ENCODE measurements around the gene HBM.
A peak's percentile ranks its signal among the peaks of the same experiment; 100 is the strongest.

Gene HBM

GRCh38 chr16:185213-185612 lies 19.4 kb downstream of the HBM start:
- Mint-ChIP-seq H3K36me3 (ENCODE audit: low read depth) (peaks cover 44% of the 10 kb centered on the region), H3K27me3 (ENCODE audit: low read depth, poor library complexity) (peaks cover 3% of the 10 kb centered on the region), H3K4me3 (no peak overlapping the region), H3K4me1 (no peaks in the 10 kb centered on the region), H3K27ac (peak overlapping the region; percentile 62), H3K9me3 (no peaks in the 10 kb centered on the region)
- no peak for DNase-seq
- TF ChIP-seq CTCF (IDR thresholded peaks at IDR 0.05): no peak

- Mint-ChIP-seq H3K9me3 (no peaks in the 10 kb centered on the region), H3K27me3 (ENCODE audit: low read depth, poor library complexity) (peaks cover 3% of the 10 kb centered on the region), H3K27ac (peak overlapping the region; percentile 69), H3K4me3 (no peak overlapping the region), H3K36me3 (ENCODE audit: low read depth) (peaks cover 49% of the 10 kb centered on the region), H3K4me1 (no peaks in the 10 kb centered on the region)
- TF ChIP-seq CTCF (IDR thresholded peaks at IDR 0.05): no peak
- no peak for DNase-seq
These were observed 19.9 kb downstream of the HBM start for GRCh38 chr16:185691-186090.

GRCh38 chr16:187330-187729 lies 21.6 kb downstream of the HBM start:
- no peaks in the 10 kb centered on the region for H3K9me3 Mint-ChIP-seq

DNA sequence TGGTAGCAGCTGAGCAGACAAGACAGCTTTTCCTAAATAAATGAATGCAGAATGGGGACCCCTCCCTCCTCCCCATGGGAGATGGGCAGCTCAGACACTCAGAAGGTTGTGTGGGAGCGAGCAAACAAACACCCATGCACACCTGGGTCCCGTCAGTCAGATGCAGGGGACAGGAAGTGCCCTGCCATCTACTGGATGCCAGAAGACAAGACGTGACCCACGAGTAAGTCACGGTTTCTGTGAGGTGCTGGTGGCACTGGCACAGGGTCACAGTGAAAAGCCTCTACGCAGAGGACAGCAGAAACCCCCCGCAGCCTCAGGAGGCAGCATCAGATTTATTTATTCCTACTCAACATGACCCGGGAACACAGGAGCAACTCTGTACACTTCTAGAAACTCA lies 22.9 kb downstream of the HBM start:
- Mint-ChIP-seq H3K27me3 (ENCODE audit: low read depth, poor library complexity) (no peaks in the 10 kb centered on the region), H3K4me3 (no peak overlapping the region), H3K4me1 (no peaks in the 10 kb centered on the region), H3K36me3 (ENCODE audit: low read depth) (peaks cover 65% of the 10 kb centered on the region), H3K9me3 (no peaks in the 10 kb centered on the region), H3K27ac (no peak overlapping the region)
- TF ChIP-seq CTCF (IDR thresholded peaks at IDR 0.05): no peak
- no peak for DNase-seq

More at GRCh38 chr16:187330-187729, 21.6 kb downstream of the HBM start:
- TF ChIP-seq CTCF (IDR thresholded peaks at IDR 0.05): no peak
- no peaks in the 10 kb centered on the region for H3K27me3 Mint-ChIP-seq (ENCODE audit: low read depth, poor library complexity)
- H3K4me1 Mint-ChIP-seq: no peaks in the 10 kb centered on the region
- peaks cover 65% of the 10 kb centered on the region for H3K36me3 Mint-ChIP-seq (ENCODE audit: low read depth)
- no peak overlapping the region for H3K27ac Mint-ChIP-seq
- DNase-seq: no peak
- no peak overlapping the region for H3K4me3 Mint-ChIP-seq

DNA sequence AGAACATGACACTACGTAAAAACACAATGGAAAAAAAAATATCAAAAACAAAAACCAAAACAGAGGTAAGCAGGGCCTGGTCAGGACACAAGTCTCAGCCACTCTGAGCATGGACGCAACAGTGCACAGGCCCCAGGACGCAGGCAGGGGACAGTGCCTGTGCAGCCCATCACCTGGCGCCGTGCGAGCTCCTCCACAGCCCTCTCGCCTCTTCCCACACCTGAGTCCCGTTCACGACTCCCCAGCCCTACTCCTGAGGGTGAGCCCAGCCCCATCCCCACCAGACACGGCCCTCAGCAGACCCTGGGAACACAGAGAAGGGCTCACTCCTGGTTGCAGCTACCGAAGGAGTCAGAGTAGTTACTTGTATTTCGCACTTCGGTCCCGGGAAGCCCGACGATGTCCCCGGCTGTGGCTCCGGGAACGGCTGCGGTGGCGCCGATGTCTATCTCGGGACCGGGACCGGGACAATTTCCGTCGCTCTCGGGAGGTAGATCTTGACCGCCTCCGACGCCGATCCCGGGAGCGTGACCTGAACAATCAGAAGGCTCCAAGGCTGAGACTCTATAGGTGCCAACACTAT lies 23.9 kb downstream of the HBM start:
- H3K36me3 Mint-ChIP-seq (ENCODE audit: low read depth): peaks cover 70% of the 10 kb centered on the region

More for the DNA sequence above, 23.9 kb downstream of the HBM start:
- Mint-ChIP-seq H3K27ac (no peak overlapping the region), H3K27me3 (ENCODE audit: low read depth, poor library complexity) (no peaks in the 10 kb centered on the region), H3K4me3 (no peak overlapping the region), H3K4me1 (no peaks in the 10 kb centered on the region), H3K9me3 (no peaks in the 10 kb centered on the region)
- TF ChIP-seq CTCF (IDR thresholded peaks at IDR 0.05): no peak
- no peak for DNase-seq
